K562 (cell line): ENCODE data around the gene PPP1R16B.

Experiments
- CTCF ChIP-seq, 3 experiments: IDR thresholded peaks in 2 of 3; conservative IDR thresholded peaks in 1 of 3; 2 replicates each; pipeline ENCODE4 v1.5.1; 2011 to 2012; ENCODE audit warnings: low read length in 3 of 3, mild to moderate bottlenecking in 3 of 3, control low read depth in 2 of 3, improper control_type of control experiment in 1 of 3, inconsistent platforms in 1 of 3, low read depth in 1 of 3, mixed read lengths in 1 of 3, moderate library complexity in 1 of 3; ENCODE audit not compliant: insufficient read depth in 2 of 3
- TCF7L2 ChIP-seq: fragments of 150-350 bp; IDR thresholded peaks from 2 replicates; pipeline ENCODE4 v1.6.1; 2016; ENCODE audit warnings: low read depth, mild to moderate bottlenecking, low read length, moderate library complexity

DNA sequence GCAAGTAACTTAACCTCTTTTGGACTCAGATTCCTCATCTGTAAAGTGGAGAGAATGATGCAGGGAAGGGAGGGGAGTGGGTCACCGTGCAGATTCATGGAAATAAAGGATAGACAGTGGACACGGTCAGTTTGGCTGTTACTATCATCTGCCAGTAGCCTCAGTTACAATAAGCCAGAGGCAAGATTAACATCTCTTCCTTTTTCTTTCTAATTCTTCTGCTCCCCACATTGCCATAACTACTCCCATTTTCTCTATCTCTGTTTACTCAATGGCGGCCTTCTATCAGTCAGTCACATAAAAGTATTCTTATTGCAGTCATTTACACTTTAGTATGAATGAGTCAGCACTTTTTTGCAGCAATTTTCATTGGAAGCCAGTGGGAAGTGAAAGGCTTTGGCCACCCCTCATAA is 49.2 kb downstream of the PPP1R16B start:
- TF ChIP-seq TCF7L2, result no peak
- no peak for TF ChIP-seq CTCF (IDR thresholded peaks at IDR 0.05 in 2 of 3, conservative IDR thresholded peaks at IDR 0.05 in 1 of 3; ENCODE audit: insufficient read depth in 2 of 3, low read depth in 1 of 3, low read length in 3 of 3)
